ENCODE measurements around the gene UEVLD.

DNA sequence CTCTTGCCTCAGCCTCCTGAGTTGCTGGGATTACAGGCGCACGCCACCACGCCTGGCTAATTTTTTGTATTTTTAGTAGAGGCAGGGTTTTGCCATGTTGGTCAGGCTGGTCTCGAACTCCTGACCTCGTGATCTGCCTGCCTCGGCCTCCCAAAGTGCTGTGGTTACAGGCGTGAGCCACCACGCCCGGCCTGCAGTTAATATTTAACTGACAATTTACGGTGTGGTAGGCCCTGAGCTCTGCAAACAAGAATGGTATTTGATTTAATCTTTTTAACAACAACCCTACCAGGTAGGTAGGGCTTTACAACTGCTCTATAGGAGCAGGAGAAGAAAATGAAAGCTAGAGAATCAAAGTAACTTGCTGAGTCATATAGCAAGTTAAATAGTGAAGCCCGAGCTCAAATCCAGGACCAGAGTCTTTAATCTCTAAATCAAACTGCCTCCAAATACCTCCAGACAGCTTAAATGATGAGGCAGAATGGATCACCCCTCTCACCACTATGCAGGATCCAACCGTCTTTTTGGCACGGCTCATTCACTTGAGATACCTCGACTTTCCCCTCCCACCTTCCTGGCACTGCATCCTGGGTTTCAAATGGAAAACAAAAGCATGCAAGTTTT lies 9.4 kb downstream of the UEVLD start:
- TF ChIP-seq, protein P1, sequence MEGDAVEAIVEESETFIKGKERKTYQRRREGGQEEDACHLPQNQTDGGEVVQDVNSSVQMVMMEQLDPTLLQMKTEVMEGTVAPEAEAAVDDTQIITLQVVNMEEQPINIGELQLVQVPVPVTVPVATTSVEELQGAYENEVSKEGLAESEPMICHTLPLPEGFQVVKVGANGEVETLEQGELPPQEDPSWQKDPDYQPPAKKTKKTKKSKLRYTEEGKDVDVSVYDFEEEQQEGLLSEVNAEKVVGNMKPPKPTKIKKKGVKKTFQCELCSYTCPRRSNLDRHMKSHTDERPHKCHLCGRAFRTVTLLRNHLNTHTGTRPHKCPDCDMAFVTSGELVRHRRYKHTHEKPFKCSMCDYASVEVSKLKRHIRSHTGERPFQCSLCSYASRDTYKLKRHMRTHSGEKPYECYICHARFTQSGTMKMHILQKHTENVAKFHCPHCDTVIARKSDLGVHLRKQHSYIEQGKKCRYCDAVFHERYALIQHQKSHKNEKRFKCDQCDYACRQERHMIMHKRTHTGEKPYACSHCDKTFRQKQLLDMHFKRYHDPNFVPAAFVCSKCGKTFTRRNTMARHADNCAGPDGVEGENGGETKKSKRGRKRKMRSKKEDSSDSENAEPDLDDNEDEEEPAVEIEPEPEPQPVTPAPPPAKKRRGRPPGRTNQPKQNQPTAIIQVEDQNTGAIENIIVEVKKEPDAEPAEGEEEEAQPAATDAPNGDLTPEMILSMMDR (IDR thresholded peaks at IDR 0.05; ENCODE audit: low read length) = no peak
- TF ChIP-seq EZH2 (IDR thresholded peaks at IDR 0.05; ENCODE audit: borderline replicate concordance, low read length) = no peak
